HG03060 (cell line): ENCODE measurements around the gene ZNF778.
"Not testable (repeated sequence)": the region's sequence is repeated elsewhere in the genome, so short reads cannot be mapped to it uniquely, and the experiment has no call there.

Experiments used
- ATAC-seq: cut with Tn5 transposase; IDR thresholded peaks from one replicate; pipeline ENCODE4 v1.9.1; 2021; ENCODE audit warnings: low read depth, moderate number of reproducible peaks; ENCODE audit not compliant: unreplicated experiment

Gene ZNF778

DNA sequence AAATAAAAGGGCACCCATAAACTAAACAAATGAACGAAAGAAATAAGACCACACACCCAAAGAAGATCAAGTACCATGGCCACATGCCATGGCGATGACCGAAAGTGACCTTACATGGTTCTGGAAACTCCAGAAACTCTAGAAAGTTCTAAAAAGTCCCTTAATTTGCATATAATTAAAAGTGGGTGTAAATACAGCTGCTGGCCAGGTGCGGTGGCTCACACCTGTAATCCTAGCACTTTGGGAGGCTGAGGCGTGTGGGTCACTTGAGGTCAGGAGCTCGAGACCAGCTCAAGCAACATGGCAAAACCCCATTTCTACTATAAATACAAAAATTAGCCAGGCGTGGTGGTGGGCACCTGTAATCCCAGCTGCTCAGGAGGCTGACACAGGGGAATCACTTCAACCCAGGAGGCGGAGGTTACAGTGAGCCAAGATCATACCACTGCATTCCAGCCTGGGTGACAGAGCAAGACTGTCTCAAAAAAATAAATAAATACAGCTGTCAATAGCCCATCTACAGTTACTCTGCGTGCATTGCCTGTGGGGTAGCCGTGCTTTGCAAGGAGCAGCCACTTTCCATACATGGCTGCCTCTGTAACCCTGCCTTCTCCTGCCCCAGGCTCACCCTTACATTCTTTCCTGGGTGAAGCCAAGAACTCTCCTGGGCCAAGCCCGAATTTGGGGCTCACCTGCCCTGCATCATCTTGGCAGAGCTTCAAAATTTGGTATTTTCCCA lies 7.2 kb upstream of the ZNF778 start:
- no peak for ATAC-seq

DNA sequence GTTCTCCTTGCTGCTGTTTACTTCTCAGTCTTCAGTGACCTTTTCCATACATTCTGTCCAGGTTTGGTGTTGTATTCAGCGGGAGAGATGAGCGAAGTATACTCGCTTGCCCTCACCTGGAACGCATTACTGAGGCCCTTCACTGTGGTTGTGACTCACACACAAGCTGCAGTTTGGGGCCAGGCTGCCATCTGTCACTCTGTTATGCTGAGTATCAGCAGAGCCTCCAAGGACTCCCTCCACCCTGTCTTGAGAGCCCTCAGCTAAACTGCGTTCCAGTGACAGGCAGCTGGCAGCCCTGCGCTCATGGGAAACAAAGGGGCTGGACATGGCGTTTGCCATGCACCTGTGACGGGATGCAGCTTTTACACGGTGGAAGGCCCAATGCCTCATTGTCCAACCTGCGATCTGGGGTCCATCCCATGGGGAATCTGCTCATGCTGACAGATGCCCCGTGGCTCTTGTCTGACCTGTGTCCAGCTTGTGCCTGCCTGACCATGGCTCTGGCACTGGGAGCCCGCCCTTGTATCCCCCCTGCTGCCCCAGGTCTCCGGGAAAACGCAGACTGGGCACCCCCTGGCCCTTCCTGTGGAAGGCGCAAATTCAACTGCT lies 6.5 kb upstream of the ZNF778 start:
- ATAC-seq, result no peak

DNA sequence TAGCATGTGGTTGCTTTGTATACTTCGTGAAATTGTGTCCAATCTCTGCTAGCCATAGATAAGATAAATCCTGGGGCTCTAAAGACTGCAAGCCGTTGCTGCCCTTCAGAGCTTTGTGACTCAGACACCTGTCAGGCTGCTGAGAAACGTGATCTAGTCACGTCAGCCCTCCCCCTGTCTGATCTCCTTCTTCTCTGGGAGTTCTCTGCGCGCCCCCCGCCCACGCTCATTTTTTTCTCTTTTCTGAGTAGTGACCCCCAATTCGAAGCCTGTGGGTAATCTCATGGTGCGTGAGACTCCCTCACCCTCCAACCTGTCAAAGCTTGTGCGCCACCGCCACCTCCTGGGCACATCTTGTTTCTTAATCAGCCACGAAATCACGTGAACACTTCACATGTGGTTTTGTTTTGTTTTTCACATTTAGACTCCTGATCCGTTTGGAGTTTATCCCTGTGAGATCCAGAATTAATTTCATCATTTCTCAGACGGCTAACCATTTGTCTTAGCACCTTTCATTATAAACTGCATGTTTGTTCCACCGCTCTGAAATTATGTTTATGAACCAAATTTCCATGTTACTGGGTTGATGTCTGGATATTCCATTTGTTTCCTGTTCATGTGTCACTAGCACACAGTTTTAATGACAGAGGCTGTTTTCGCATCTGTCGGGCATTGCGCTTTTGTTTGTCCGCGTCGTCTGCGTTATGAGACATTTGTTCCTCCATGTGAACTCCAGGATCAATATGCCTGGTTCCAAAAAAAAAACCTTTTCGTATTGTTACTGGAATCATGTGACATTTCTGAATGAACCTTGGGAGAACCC lies 977 bp upstream of the ZNF778 start:
- no peak for ATAC-seq

DNA sequence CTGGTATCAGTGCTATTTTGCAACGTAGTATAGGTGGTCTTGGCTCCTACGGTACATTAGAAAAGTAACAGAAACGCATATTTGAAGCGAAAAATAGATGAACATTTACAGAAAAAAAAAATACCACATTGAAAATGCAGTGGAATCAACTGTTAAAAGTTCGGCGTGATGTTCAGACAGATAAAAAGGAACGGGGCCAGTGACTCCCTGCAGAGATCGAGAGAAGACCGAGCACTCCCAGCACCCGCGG lies 440 bp upstream of the ZNF778 start:
- no peak for ATAC-seq

DNA sequence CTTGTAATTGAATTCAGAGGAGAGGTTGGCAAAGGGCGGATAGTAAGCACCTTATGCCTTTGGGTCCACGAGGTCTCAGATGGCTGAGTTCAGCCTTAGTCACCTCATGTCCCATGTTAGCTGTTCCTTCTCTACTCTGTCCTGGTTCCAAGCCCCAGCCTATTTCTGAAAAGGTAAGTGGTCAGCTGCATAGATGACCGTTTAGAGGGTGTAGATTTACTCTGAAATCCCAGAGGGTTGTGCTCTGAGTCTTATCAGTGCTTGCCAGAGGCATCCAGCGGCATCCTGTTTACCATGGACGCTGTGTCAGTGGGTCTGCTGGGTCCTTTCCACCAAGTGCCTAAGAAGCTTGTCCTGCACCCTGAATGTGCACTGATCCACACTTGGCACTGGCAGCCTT lies 1.9 kb downstream of the ZNF778 start:
- ATAC-seq, result no peak

DNA sequence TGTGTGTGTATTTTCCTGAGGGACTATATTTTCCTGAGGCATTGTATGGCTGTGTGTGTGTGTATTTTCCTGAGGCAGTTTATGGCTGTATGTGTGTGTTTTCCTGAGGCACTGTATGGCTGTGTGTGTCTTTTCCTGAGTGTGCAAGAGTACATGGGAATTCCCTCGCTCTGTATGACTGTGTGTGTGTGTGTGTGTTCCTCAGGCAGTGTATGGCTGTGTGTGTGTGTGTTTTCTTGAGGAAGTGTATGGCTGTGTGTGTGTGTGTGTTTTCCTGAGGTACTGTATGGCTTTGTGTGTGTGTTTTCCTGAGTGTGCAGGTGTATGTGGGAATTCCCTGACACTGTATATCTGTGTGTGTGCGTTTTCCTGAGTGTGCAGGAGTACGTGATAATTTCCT lies 4.1 kb downstream of the ZNF778 start:
- ATAC-seq, result no peak

DNA sequence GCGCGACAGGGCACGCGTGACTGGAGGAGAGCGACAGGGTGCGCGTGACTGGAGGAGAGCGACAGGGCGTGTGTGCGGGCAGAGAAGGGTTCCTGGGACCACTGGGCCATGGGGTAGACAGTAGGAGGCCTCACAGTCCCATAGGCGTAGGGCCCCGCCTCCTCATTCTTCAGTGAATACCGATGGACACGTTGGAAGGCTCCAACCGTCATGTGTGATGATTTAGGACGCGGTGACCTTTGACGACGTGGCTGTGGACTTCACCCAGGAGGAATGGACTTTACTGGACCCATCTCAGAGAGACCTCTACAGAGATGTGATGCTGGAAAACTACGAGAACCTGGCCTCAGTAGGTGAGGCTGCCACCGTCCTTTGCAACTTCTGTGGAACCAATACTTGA lies 5.4 kb downstream of the ZNF778 start:
- no peak for ATAC-seq

DNA sequence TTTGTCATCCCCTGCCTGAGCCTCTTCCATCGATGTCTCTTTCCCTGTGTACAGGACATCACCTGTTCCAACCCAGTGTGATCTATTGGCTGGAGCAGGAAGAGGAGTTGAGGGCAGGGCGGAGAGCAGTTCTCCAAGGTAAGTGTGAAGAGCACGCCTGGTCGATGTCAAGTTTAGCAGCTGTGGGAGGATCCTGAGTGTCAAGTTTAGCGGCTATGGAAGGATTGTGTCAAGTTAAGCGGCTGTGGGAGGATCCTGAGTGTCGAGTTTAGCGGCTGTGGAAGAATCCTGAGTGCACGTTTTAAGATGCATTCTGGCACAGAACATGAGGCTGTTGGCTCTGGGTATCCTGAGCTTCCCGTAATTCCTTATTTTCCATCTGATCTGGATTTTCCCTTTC lies 7.2 kb downstream of the ZNF778 start:
- no peak for ATAC-seq

DNA sequence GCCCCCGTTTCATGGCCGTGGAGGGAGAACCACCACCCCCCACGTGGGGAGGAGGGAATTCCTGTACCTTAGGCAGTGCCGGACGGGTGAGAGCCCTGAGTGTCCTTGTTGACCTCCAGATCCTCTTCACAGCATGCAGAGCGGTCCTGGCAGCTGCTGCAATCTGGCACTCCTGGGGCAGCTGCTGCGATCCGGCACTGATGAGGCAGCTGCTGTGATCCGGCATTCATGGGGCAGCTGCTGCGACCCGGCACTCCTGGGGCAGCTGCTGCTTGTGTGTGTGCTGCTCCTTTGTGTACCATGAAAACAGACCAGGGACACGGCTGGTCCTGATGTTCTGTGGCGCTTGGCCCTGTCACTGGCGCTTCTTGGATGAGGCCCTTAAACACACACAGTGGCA lies 12.8 kb downstream of the ZNF778 start:
- ATAC-seq, result no peak

DNA sequence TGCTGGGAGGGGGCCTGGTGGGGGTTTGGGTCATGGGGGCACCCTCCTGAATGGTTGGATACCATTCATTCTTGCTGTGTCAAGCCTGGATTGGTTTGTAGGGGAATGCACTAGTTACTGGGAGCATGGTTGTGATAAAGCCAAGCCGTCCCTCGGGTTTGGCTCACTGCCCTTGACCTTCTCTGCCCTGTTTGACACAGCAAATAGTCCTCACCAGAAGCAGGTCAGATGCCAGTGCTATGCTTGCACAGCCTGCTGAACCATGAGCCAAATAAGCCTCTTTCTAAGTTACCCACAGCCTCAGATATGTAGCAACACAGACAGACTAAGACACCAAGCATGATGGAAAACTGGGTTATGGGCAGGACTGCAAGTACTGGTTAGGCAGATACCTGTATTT lies 14.6 kb downstream of the ZNF778 start:
- no peak for ATAC-seq

DNA sequence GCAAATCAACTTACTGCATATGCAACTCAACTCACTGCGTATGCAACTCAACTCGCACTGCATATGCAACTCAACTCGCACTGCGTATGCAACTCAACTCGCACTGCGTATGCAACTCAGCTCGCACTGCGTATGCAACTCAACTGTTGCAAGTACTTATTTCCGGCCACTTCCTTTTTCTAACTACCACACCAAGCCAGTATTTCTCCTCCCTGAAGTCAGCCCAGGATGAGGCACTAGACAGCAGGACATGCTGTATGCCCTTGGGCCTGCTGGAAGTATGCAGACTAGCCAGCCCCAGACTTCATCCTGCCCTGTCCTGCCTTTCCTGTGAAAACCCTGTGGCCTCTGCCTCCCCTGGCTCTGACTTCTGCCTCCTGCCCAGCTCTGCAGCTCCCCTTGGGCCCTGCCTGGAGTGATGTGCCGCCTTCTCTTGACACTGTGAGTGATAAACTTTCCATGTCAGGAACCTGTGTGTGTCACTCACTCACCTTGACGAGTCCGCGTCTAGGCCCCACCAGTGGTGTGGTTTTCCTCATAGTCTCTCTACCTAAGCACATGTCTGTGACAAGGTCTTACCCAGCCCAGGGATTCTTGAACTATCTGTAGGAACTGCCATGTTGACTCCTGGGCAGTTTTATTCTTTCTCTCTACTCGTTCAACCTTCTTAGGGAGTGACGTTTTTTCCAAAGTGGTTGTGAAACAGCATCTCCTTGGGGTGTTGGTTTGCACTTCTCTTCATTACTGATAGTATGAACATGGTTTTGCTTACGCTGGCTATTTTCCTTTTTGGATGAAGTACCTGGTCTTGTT lies 16.4 kb downstream of the ZNF778 start:
- ATAC-seq, result no peak

DNA sequence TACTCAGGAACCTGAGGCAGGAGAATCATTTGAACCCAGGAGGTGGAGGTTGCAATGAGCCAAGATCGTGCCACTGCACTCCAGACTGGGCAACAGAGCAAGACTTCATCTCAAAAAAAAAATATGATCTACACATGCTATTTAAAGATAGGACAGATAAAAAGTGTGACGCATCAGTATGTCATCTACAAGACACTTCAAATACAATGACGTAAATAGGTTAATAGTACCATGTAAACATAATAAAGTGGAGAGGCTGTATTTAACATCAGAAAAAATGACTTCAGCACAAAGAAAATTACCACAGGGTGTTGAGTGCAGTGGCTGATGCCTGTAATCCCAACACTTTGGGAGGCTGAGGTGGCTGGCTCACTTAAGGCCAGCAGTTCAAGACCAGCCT lies 20.2 kb downstream of the ZNF778 start:
- no peak for ATAC-seq

DNA sequence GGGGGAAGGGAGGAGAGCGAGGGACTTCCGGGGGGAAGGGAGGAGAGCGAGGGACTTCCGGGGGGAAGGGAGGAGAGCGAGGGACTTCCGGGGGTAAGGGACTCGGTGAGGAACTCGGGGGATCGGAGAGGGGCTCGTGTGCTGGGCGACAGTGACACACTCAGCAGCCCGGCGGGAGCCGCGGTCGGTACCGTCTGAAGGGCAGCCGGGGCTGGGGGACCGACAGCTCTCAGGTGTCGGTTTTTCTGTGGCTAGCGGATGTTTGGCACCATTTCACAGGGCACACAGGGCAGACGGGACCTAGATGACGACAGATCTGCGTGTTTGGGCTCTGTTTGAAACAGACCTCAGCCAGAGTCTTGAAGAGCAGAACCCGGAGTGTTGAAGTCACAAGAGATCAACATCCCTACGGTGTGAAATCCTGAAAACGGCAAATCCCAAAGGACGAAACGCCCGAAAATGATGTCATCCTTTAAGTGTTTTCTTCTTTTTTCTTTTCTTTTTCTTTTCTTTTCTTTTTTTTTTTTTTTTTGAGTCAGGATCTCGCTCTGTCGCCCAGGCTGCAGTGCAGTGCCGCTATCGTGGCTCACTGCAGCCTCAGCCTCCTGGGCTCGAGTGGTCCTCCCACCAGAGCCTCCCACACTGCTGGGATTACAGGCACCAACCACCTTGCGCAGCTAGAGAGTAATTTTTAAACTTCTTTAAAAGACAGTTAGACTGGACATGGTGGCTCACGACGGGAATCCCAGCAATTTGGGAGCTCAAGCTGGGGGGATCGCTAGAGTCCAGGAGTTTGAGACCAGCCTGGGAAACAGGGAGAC lies 23.9 kb downstream of the ZNF778 start:
- no peak for ATAC-seq

DNA sequence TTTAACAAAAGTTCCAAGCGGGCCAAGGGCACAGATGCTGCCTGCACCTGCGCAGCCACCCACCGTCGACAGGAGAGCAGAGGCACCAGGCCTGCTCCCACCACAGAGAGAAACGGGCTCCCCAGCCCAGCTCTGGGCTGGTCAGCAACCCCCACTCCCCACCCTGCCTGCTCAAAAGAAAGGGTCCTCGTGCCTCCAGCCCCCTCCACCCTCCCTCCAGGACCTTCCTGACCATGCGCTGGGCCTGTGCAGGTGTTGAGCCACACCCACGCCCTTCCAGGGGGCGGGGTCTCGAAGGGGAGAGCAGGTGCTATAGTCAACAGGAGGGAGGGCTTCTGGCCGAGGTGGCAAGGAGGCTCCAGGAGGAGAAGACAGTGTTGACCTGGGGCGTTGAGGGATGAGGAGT lies 25.3 kb downstream of the ZNF778 start:
- ATAC-seq, result no peak

DNA sequence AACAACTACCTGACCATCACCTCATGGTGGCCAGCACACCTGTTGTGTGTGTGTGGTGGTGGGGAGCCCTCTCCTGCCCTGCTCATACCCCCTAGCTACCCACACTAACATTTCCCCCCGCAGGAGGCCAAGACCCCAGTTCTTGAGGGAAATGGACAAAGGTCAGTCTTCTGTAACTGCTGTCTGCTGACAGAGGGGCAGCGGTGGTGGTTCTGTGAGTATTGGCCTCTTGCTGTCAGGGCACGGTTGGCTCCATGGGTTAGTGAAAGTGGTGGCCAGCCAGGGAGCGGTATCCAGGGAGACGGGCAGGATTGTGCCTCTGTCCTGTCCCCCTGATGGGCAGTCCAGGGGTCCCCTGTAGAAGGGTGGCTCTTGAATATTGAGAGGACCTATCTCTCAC lies 26.2 kb downstream of the ZNF778 start:
- no peak for ATAC-seq

DNA sequence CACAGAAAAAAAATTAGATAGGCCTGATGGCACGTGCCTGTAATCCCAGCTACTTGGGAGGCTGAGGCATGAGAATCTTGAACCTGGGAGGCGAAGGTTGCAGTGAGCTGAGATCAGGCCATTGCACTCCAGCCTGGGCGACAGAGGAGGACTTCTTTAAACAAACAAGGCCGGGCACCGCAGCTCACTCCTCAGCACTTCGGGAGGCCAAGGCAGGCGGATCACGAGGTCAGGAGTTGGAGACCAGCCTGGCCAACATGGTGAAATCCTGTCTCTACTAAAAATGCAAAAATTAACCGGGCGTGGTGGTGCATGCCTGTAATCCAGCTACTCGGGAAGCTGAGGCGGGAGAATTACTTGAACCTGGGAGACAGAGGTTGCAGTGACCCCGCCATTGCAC lies 26.8 kb downstream of the ZNF778 start:
- not testable (repeated sequence) for ATAC-seq

DNA sequence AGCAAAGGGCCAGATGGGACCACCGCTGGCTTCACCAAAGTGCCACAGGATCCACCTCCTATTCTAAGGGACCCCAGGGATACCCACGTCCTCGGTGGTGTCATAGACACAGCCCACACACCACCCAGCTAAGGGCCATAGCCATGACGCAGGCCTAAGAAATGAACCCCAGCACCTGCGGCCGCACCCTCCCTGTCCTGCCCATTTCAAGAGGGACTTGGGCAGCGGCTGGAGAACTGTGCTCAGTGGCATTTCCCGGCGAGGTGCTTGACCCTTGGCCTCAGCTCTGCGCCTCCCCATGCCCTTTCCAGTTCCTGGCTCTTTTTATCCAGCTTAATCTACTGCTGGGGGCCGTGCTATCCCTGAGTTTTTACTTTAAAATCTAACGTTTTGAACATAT lies 27.3 kb downstream of the ZNF778 start:
- no peak for ATAC-seq

DNA sequence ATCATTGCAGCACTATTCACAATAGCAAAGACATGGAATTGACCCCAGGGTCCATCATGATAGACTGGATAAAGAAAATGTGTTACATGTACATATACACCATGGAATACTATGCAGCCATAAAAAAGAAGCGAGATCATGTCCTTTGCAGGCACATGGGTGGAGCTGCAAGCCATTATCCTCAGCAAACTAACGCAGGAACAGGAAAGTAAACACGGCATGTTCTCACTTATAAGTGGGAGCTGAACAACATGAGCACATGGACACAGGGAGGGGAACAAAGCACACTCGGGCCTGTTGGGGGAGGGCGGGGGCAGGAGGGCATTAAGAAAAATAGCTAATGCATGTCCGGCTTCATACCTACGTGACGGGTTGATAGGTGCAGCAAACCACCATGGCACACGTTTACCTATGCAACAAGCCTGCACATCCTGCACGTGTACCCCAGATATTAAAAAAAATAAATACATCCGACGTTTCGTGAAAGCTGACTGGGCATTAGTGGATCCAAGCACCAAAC lies 28.9 kb downstream of the ZNF778 start:
- ATAC-seq, result no peak

DNA sequence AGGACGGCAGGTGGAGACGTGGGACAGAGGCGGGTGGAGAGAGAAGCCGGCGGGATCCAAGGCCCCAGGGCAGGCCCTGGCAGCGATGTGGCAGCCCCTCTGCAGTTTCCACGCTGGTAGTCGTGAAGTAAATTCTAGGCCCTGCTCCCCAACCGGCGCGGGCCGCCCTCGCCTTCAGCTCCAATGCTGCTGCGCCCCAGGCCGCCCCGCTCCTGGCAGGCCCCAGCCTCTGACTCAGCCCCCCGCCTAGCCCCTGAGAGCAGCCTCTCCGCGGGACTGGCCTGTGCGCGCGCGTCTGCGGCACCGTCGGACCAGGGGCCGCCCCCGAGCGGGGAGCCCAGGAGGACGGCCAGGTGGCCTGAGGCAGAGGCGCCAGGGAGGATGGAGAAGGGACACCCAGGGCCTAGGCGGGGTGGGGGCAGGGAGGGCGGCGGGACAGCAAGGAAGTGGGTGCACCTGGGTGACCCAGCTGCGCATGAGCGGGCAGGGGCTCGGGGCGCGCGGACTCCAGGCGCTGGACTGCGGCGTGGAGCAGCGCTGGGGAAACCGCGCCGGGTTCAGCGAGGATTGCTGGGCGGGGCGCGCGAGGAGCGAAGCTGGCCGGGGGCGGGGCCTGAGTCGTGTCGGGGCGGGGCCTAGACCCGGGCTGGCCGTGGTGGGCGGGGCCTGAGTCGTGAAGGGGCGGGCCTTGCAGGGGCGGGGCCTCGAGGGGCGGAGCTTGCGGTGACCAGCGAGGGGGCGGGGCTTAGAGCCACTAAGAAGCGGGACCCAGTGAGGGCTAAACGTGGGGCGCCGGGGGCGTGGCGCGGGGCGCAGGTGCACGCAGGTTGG lies 29.6 kb downstream of the ZNF778 start:
- ATAC-seq, result no peak
